ENCODE data around the gene LHX5.

The LHX5 gene

GRCh38 chr12:113464852-113465719 is 6.6 kb downstream of the LHX5 start:
- DNase-seq = no peak

- DNase-seq = no peak
Observed at GRCh38 chr12:113464452-113464775, 7.3 kb downstream of the LHX5 start.

DNA sequence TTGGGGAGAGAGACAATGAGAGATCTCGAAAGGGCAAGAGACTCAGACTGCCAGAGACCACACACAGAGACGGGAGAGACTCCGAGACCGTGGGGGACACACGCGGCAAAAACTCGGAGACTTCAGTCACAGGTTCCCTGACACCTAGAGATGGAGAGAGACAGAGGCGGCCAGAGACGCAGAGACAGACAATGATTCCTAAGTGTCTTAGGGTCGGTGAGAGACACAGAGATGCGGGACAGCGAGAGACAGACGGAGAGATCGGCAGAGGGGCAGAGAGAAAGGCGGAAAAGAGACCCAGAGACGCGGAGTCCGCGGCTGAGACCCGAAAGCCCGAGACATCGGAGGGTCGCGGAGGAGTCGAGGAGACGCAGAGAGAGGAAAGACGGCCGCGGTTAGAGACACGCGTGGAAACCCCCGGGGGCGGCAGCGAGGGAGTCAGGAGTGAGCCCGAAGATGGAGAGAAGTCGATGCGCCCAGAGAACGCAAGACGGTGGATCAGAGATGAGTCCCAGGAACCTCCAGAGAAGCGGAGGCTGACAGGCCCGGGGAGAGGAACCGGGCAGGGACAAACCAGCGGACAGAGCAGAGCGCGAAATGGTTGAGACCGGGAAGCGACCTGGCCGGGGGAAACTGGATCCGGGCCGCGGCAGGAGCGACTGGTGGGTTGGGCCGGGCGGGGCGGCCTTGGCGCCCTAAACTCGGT is 7.8 kb downstream of the LHX5 start:
- no peak for DNase-seq

DNA sequence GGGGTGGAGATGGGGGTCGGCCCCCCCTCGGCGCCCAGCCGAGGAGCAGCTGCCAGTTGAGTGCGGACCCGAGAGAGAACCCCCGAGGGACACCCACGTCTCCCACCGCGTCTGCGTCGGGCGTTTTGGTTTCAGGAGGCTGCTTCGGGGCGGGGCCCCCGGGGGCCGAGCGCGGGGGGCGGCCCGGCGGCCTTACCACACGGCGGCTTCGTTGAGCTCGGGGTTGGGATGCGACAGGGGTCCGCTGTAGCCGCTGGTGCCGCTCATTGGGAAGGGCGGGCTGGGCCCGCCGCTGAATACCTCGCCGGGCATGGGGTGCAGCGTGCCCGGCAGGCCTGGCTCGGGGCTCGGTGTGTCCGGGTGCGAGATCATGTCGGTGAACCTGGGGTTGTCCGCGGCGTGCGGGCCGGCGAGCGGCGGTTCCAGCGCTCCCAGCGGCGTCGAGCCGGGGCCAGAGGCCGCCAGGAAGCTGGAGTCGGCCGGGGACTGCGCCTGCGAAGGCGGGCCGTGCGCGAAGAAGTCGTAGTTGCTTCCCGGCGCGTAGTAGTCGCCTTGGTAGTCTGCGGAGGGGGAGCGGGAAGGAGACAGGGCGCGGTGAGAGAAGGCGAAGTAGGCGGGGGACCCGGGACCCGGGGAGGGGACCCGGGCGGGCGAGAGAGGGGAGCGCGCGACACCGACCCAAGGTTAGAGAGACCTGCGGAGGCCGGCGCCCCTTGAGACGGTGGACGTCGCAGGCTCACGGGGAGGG is 8.5 kb downstream of the LHX5 start:
- DNase-seq = no peak

DNA sequence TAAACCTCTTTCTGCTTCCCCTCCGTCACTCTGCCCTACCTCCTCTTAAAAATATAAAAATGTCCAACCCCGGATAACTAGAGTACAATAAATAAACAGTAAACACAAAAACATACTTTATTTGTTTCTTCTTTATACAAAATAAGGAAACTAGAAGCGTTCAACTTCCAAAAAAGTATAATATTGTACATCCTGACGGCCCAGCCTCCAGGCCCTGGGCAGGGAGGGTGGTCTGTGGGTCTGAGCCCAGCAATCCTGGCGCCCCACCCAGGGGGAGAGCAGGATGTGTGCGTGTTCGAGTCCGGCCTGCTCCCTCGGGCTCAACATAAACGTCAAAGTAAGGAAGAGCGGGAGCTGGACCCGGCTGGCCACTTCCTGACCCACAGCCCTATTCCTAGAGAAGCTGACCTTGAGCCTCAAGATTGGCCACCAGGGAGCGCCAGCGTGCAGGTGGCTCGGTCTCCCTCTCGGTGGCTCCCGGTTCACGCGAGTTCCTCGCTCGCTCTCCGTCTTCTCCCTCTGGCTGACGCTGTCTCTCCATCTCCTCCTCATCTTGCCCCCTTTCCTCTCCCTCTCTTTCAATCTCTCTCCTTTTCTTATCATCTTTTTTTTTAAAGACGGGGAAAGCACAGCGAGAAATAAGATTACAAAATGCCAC is 9.4 kb downstream of the LHX5 start:
- DNase-seq = peak; percentile 61

- DNase-seq = no peak
Observed at GRCh38 chr12:113461666-113462065, 10.0 kb downstream of the LHX5 start.

- DNase-seq = no peak
Observed at GRCh38 chr12:113459981-113460380, 11.7 kb downstream of the LHX5 start.

GRCh38 chr12:113457710-113458109 is 14.0 kb downstream of the LHX5 start:
- DNase-seq = no peak

DNA sequence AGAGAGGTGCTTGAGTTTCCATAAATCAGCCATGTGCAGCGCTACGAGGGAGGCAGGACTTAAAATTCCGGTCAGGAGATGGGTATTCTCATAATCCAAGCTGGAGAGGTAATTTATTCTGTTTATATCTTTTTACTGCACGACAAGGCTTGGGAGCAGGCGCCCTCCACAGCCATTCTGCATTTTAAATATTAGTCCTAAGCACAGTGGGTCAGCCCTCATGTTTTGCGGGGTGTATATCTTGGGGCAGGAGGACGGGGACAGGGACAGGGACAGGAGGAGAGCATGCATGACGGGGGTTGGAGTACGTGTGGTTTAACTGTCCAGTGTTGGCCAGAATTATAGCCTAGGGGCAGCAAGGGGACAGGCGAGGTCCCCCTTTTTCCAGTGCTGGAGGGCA is 14.5 kb downstream of the LHX5 start:
- DNase-seq = no peak

DNA sequence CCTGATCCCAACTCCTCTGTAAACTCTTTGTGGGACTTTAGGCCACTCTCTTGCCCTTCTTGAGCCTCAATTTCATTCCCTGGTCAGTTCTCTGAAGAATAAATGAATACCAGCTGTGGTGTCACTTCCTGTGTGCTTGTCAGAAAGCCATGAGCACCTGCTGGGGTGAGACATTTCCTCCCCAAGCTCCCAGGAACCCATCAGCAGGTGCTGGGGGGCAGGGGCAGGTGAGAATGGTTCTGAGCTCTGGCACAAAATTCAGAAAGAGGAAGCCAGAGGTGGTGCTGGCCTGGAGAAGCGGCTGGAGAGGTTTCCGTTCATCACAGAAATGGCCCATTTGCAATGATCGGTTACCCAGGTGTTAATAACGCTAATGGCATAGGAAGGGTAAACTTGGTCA is 14.9 kb downstream of the LHX5 start:
- DNase-seq = no peak

GRCh38 chr12:113456199-113456598 is 15.5 kb downstream of the LHX5 start:
- no peak for DNase-seq

DNA sequence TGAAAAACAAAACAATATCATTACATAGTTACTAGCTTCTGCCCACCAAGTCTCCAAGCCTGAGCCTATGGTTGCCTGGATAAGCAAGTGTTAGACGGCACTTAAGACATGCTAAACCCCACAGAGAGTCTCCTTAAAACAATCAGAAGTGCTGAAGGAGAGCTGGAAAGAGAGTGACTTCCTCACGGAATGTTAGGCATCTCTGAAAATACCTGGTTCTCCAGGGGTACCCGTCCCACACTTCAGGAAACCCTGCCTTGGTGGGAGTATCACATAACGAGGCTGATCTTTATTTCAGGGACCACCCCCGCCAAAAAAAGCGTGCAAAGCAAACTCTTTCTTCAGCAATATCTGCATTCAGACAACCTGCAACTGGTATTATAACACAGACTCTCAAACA is 18.3 kb downstream of the LHX5 start:
- DNase-seq = no peak

DNA sequence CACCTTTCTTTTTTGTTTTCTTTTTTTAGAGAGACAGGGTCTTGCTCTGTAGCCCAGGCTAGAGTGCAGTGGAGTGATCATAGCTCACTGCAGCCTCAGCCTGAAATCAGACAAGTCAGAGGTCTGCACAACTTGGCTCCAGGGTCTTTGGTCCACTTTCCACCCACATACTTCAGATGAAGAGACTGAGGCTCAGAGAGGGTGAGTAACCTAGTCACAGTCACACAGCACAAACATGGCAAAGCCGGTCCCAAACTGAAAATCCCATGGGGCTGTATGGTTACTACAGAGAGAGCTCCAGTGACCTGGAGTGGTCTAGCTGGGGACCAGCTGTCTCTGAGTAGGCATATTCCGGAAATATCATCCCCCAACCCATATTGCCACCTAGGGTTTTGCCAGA is 19.2 kb downstream of the LHX5 start:
- DNase-seq = no peak

- no peak for DNase-seq
Observed at GRCh38 chr12:113449839-113450238, 21.8 kb downstream of the LHX5 start.

DNA sequence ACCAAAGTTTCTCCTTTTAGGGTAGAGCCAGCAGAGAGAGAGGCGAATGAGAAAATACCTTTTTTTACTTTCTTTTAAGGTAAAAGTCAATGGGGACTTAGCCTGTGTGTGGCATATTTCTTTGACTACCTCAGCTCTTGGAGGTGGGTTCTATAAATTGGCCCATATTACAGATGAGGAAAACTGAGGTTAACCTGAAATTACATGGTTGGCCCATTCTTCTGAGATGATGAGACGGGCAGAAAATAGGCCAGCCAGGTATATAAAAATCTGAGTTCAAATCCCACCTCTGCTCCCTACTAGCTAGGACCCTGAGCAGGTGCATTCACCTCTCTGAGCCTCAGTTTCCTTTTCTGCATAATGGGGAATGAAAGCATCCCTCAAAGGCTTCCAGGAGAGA is 22.4 kb downstream of the LHX5 start:
- no peak for DNase-seq

GRCh38 chr12:113448873-113449272 is 22.8 kb downstream of the LHX5 start:
- no peak for DNase-seq

GRCh38 chr12:113445544-113446171 is 26.0 kb downstream of the LHX5 start:
- DNase-seq = no peak

- DNase-seq = no peak
Observed at GRCh38 chr12:113443030-113443539, 28.6 kb downstream of the LHX5 start.

GRCh38 chr12:113440947-113441782 is 30.5 kb downstream of the LHX5 start:
- DNase-seq = no peak

DNA sequence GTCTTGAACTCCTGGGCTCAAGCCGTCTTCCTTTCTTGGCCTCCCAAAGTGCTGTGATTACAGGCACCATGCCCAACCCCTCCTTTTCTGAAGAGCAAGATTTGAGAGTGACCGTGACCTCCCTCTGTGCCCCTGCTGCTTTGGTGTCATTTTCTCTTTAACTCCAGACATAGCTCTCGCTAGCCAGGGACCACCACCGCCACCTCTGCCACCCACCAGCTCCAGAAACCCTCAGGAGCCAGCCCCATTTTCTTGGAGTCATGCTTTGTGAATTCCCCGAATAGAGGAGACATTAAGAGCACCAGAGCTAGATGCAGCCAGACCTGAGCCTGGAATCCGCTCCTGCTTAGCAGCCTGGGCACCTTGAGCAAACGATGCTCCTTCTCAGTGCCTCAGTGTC is 31.3 kb downstream of the LHX5 start:
- no peak for DNase-seq

DNA sequence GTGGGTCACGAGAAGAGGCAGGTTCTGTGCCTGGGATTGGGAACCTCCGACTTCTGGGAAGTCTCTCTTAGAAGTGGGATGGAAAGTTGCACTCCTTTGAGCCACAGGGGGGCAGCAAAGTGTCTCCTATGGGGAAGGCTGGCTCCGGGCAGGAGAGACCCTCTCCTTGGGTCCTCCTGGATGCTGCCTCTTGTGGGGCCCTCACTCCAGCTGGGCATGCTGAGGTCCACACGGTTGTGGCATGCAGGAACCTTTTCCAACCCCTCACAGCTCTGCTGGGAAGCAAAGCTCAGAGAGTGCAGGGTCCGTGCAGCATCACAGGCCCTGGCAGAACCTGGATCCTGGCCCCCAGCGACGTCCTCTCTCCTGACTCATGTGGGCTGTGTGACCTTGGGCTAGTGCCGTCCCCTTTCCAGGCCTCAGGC is 32.1 kb downstream of the LHX5 start:
- no peak for DNase-seq

- DNase-seq = no peak
Observed at GRCh38 chr12:113439301-113439597, 32.4 kb downstream of the LHX5 start.

Data from CD4-positive, alpha-beta T cell treated with Interleukin-21 for 1 hour (primary cell).